K562 (cell line): ENCODE measurements around the gene GPRC5A. TPM values are rescaled to one million over a fixed set of nuclear protein-coding genes. Genes with fewer than 3 reads are reported as not detected.

Experiments
- BRD4 ChIP-seq: fragments of 200-600 bp; sonication (generic); IDR thresholded peaks from 2 replicates; pipeline ENCODE4 v1.6.1; 2017; ENCODE audit warnings: inconsistent platforms
- CHD7 ChIP-seq: fragments of 200-600 bp; sonication (generic); IDR thresholded peaks from one replicate; pipeline ENCODE4 v1.6.1; 2012; ENCODE audit warnings: mild to moderate bottlenecking, low read depth, low read length, inconsistent platforms
- NFATC3 ChIP-seq: fragments of 450-650 bp; IDR thresholded peaks from 2 replicates; pipeline ENCODE4 v1.6.1; 2017; ENCODE audit warnings: mild to moderate bottlenecking
- SIN3A ChIP-seq, 2 experiments: fragments of 150-350 bp in 1 of 2; IDR thresholded peaks; 2 replicates each; pipeline ENCODE4 v1.6.1; 2011 to 2016; ENCODE audit warnings: borderline replicate concordance in 2 of 2, low read depth in 2 of 2, low read length in 2 of 2, mild to moderate bottlenecking in 2 of 2, moderate library complexity in 2 of 2; ENCODE audit not compliant: control insufficient read depth in 1 of 2
- ZNF197 ChIP-seq: fragments of 200-800 bp; sonication (Bioruptor generic); IDR thresholded peaks from 2 replicates; pipeline ENCODE4 v1.6.1; 2016; ENCODE audit warnings: low read depth, missing genetic modification characterization, missing compliant biosample characterization
- ZNF79 ChIP-seq: fragments of 250-450 bp; sonication (Bioruptor Pico); IDR thresholded peaks from 2 replicates; pipeline ENCODE4 v1.4.0; 2020; ENCODE audit warnings: low read depth, mild to moderate bottlenecking, moderate library complexity
- polyA plus RNA-seq, 8 experiments: library from polyadenylated mRNA; depleted of rRNA in 4 of 8; stranded (reverse) in 5 of 8; unstranded in 3 of 8; fragments of >200 nt; fragmentation: Nextera tagmentation in 2 of 8; fragmentation: Illumina TruSeq in 1 of 8; extraction: Ambion mirVana in 2 of 8; extraction: Trizol in 1 of 8; gene quantifications; 2 replicates each; pipeline versions ENCODE4 v1.2.1 to v1.2.3, GENCODE V29; 2011 to 2014; ENCODE audit warnings: inconsistent platforms in 1 of 8, missing spikeins in 1 of 8
- total RNA-seq, 7 experiments: library from RNA; depleted of rRNA in 6 of 7; stranded (reverse); fragments of >200 nt in 6 of 7; fragmentation: Illumina TruSeq in 2 of 7; extraction: Trizol in 2 of 7; gene quantifications; 2 replicates each; pipeline versions ENCODE4 v1.2.1 to v1.2.3, GENCODE V29; 2011 to 2021; ENCODE audit warnings: low replicate concordance in 1 of 7

GPRC5A gene
- total and polyA plus RNA-seq, 9 of the 15 experiments (the other 6 are each of a cell fraction or from before 2014, with no cell fraction given) = 0.01 to 0.64 (median 0.08) TPM; not detected in 6

- TF ChIP-seq CHD7 (no peak), BRD4 (no peak), NFATC3 (no peak), ZNF79 (no peak), ZNF197 (CRISPR knock-in tag) (no peak), SIN3A (IDR thresholded peaks at IDR 0.05; ENCODE audit: borderline replicate concordance in 2 of 2, control insufficient read depth in 1 of 2, low read depth in 2 of 2, low read length in 2 of 2) (no peak)
Measured at GRCh38 chr12:12936983-12937491, 45.7 kb downstream of the GPRC5A start (continued).
